ENCODE data around the gene GNAI1.
A peak's percentile ranks its signal among the peaks of the same experiment; 100 is the strongest.

Gene GNAI1

GRCh38 chr7:80134536-80135308 is at the start of gene GNAI1:
Gene GNAI1 (plus strand): TSS chr7:80134831. CDS start chr7:80135161, 330 bp downstream.
- peak; percentile 90 for DNase-seq (ENCODE audit: low spot score)

- peak; percentile 36 for DNase-seq (ENCODE audit: low spot score)
Observed at GRCh38 chr7:80087051-80087770, 47.4 kb upstream of the GNAI1 start.

- no peak for DNase-seq (ENCODE audit: low spot score)
Observed at GRCh38 chr7:80087771-80088170, 46.9 kb upstream of the GNAI1 start.

- DNase-seq (ENCODE audit: low spot score) = no peak
Observed at GRCh38 chr7:80088705-80089104, 45.9 kb upstream of the GNAI1 start.

GRCh38 chr7:80089366-80089765 is 45.3 kb upstream of the GNAI1 start:
- peak; percentile 19 for DNase-seq (ENCODE audit: low spot score)

GRCh38 chr7:80093349-80093748 is 41.3 kb upstream of the GNAI1 start:
- no peak for DNase-seq (ENCODE audit: low spot score)

- peak; percentile 46 for DNase-seq (ENCODE audit: low spot score)
Observed at GRCh38 chr7:80095545-80095944, 39.1 kb upstream of the GNAI1 start.

- DNase-seq (ENCODE audit: low spot score) = peak; percentile 13
Observed at GRCh38 chr7:80097756-80098155, 36.9 kb upstream of the GNAI1 start.

GRCh38 chr7:80098795-80099194 is 35.8 kb upstream of the GNAI1 start:
- DNase-seq (ENCODE audit: low spot score) = no peak

- DNase-seq (ENCODE audit: low spot score) = no peak
Observed at GRCh38 chr7:80100254-80100653, 34.4 kb upstream of the GNAI1 start.

- DNase-seq (ENCODE audit: low spot score) = no peak
Observed at GRCh38 chr7:80105701-80106408, 28.8 kb upstream of the GNAI1 start.

GRCh38 chr7:80106498-80107113 is 28.0 kb upstream of the GNAI1 start:
- DNase-seq (ENCODE audit: low spot score) = no peak

- DNase-seq (ENCODE audit: low spot score) = no peak
Observed at GRCh38 chr7:80107278-80107677, 27.4 kb upstream of the GNAI1 start.

GRCh38 chr7:80110376-80110775 is 24.3 kb upstream of the GNAI1 start:
- no peak for DNase-seq (ENCODE audit: low spot score)

- DNase-seq (ENCODE audit: low spot score) = no peak
Observed at GRCh38 chr7:80114159-80114558, 20.5 kb upstream of the GNAI1 start.

GRCh38 chr7:80124526-80125264 is 9.9 kb upstream of the GNAI1 start:
- no peak for DNase-seq (ENCODE audit: low spot score)

- no peak for DNase-seq (ENCODE audit: low spot score)
Observed at GRCh38 chr7:80127412-80128160, 7.0 kb upstream of the GNAI1 start.

GRCh38 chr7:80128918-80129317 is 5.7 kb upstream of the GNAI1 start:
- DNase-seq (ENCODE audit: low spot score) = no peak

- no peak for DNase-seq (ENCODE audit: low spot score)
Observed at GRCh38 chr7:80129785-80130184, 4.8 kb upstream of the GNAI1 start.

GRCh38 chr7:80131675-80132435 is 2.8 kb upstream of the GNAI1 start:
- peak; percentile 20 for DNase-seq (ENCODE audit: low spot score)
